GM21825 (cell line): Measurements from ENCODE around the gene UST.
"Not testable (repeated sequence)": the region's sequence is repeated elsewhere in the genome, so short reads cannot be mapped to it uniquely, and the experiment has no call there.

Source experiments
- ATAC-seq: cut with Tn5 transposase; IDR thresholded peaks from one replicate; pipeline ENCODE4 v1.9.1; 2021; ENCODE audit warnings: mild to moderate bottlenecking, moderate library complexity; ENCODE audit not compliant: unreplicated experiment

UST gene

DNA sequence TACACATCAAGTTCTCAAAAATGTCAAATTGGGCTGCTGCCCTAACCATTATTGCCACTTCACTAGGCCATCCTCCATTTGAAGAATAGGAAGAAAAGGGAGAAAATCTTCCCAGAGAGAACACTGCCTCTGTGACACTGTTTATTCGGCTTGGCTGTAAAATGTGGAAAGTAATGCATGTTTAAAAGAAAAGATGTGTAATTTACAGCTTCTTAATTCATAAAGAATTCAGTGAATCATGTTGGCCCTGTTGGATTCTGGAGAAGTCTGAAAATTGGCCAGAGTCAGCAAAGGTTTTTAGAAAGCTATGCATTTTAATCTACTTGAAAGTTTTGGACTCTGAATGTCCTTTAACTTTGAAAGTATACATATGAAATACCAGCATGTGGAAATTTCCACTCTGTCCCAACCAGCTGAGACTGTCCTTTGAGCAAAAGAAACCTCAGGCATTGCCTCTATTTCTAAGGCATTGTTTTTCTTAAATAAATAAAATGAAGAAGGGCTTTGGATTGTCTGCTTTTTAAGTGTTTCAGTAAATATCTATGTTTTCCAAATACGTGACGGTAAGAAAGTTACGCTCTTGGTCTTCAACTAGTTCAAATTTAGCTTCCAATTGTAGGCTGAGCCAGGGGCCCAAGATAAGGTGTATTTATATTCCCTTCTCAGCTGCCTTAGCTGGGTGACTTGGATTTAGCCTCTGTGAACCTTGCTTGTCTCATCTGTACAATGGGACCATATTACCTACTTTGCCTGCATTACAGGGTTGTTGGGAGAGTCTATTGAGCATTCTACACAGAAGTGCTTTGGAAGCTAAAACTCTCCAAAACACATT, 222.2 kb downstream of the UST start:
- ATAC-seq = no peak

DNA sequence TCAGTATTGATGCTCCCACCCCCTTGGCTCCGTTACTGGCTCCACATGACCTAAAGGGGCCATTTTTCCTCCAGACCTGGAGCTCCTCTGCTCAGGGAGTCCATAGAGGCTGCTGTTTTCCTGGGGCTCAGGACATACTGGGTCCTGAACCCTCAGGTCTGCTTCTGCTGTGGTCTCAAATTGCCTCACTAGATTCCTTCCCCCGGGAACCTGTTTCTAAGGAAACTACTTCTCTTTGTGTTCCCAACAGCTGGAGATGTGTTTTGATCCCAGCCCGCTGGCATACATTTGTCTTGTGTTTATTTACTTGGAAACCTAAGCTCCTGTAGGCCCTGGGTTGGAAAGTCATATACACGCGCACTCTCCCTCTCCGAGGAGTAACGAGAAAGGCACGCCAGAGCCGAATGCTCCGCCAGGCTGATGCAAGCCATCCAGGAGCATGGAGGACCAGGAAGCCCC, 222.8 kb downstream of the UST start:
- no peak for ATAC-seq

DNA sequence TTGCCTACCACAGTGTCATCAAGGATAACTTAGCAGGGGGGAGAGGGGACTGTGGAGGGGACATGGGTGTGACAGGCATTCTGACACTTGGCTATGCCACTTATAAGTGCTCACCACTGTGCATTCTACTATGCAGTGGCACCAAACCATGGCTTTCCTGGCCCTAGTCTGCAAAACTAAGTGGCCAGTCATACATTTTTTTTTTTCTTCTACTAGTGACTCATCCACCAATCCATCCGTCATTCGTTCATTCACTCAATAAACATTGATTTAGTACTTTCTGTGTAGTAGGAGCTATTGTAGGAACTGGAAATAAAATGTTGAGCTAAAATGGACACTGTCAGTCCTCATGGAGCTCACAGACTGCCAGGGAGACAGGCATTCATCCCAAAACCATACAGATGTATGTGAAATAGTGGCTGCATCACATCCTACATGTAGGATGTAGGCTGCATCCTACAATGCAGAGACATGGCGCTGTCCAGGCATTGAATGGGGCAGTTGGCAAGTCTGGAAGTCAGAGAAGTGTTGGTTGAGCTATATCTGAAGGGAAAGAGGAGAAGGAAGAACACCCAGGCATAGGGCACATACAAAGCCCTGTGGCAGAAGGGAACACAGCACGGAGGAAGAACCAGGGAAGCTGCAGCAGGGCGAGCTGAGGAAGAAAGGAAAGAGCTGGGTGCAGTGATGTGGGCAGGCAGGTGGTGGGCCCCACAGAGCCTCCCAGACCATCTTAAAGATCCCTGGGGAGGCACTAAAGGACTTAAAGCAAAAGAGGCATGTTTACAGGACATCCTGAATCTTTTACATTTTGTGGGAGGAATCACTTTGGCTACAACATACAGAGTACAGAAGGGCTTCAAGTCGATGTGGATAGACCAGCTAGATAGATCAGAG, 224.4 kb downstream of the UST start:
- ATAC-seq = no peak

DNA sequence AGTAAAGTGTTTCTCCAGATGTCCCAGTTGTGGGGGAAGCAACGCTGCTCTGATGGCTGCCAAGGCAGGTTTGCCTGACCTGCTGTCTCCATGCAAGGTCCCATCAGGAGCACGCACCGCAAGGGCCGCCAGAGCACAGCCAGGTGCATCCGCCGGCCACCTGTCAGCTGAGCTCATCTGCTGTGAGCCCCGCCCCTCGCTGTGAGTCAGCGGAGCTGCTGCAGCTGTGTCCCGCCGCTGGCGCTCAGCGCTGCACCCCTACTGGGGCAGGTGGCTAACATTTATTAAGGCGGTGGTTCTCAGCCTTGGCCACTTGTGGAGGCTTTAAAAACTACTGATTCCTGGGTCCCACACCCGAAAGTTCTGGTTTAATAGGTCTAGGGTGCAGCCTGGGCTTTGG, 225.7 kb downstream of the UST start:
- peak; percentile 79 for ATAC-seq

DNA sequence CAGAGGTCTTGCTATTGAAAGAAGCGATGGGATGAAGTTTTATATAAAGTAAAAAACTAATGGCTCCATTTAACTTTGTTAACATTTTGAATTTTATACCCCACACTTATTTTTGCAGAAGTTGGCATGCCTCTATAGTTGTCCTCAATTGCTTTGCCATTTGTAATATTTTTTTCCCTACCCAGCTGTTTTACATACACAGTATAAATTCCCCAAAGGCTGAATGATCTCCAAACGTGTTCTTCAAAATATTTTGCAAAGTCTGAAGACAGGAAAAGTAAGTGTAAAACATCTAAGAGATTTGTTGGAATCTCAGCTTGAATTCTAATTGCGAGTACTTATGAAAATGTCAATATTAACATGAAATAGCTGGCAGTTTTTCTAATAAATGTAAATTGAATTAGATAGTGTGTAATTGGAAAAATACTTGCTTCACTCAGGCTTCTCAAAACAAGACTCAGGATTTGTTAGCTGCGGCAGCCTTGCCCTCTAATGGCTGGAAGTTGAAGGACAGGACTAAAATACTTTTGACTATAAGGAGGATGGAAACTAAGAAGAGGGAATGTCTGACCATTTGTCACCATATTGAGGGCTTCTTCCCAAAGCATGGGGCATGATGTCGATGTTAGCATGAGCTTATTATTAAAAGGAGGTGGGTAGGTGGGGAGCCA, 226.8 kb downstream of the UST start:
- ATAC-seq = no peak

DNA sequence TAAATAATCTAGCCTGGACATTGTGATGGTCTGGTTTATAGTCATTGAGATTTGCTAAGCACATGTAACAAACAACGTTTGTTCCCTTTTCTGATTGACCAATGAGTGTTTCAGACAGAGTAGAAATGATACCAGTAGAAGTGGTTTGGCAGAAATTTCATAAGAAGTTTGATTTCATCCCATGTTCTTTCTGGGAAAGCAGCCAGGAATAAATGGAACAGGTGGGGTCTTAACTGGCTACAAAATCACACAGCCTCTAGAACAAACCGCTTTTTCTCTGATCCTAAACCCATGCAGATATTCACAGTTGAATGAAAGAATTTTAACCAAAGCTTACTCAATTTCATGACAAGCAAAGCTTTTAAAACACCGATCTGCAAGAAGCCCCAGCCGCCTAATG, 227.5 kb downstream of the UST start:
- ATAC-seq = no peak

DNA sequence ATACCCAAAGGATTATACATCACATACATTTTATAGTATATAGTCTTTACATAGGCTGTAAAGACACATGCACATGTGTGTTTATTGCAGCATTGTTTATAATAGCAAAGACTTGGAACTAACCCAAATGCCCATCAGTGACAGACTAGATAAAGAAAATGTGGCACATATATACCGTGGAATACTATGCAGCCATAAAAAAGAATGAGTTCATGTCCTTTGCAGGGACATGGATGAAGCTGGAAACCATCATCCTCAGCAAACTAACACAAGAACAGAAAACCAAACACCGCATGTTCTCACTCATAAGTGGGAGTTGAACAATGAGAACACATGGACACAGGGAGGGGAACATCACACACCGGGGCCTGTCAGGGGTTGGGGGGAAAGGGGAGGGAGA, 231.5 kb downstream of the UST start:
- ATAC-seq = not testable (repeated sequence)

DNA sequence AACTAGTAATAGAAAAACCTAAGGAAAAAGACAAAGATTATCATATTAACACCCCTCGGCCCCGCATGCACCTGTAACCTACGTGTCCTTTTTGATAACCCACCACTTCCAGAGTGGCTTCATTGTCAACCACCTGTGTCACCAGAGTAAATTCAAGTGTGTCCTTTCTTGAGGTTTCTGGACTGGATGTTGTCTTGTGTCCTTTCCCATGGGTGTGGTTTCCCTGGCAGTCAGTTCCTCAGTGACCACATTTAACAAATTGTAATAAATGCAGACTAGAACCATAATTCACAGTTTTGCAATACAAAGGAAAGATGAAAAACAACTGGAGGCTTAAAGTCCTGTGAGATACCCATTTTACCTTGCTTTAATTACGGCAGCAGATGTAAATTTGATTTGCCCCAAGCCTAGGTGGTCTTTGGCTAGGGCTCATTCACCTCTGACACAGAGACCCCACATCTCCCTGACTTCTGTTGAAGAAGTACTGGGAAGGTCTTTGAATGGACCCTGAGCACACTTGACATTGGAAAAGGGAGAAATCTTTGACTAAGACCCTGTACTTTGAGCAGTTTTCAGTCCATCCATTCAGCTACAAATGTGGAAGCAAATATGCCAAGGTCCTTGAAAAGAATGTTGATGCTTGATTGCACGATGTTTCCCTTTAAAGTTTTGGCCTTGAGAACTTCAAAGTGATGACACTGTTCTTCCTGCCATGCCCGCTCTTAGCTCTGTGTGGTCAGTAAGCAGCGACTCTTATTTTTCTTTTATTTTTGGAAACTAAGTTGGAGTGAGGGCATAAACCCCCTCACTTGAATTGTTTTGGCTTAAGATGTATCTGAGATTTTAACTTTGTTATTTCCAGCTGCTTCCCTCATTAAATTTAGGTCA, 232.4 kb downstream of the UST start:
- no peak for ATAC-seq

DNA sequence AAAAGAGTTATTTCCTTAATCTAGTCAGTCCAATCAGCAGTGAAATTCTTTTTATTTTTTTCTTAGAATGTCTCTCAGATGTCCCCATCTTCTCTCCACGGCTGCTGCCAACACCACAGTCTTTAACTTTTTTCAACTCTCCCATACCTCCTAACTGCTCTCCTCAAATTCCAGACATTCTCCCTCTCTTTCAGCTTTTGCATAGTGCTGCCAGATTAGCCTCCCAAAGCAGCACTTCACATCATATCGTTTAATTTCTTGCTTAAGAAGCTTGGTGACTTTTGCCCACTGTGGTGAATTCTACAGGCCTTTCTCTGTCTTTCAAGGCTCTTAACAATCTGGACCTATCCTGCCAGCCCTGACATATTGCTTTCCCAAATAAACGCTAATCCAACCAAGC, 233.4 kb downstream of the UST start:
- ATAC-seq = no peak

DNA sequence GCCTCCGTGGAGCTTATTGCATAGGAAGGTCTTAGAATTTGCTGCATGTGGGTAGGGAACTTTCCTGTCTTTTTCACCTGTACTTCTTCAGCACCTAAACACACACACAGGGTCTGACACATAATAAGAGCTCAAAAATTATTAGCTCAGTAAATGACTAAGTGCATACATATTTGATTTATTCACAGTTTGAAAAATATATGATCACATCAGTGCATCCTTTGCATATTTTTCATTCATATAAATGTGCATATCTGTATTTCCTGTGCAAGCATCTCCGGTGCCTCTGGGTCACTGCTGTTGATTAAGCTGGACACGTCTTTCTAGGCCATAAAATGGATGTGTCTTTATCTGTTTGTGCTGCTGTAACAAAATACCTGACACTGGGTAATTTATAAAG, 234.7 kb downstream of the UST start:
- ATAC-seq = no peak

DNA sequence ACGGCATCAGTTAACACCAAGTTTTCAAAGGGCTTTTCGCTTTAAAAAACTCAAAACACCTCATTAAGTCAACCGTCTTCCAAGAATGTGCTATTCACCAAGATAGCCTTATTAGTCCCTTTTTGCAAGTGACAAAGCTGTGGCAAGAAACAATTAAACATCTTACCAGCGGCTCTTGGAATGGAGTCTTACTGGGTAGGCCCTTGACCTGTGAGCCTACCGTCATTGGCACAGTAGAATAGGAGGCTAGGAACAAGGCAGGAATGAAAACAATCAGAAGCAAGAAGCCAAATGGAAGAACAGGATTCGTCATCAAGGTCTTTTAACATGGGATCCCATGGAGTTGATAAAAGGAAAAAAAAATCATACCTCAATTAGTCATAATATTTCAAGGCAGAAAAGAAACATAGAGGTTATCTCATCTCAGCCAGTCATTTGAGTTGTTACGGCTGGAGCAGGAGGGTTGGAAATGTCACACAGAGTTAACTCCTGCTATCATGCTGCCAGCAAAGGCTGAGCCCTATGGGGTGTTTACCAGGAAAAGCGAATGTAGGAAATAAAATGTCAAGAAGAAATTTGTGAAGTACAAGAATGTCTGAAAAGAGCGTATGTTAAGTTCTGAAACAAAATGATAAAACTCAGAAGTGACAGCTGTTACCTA, 236.4 kb downstream of the UST start:
- no peak for ATAC-seq

DNA sequence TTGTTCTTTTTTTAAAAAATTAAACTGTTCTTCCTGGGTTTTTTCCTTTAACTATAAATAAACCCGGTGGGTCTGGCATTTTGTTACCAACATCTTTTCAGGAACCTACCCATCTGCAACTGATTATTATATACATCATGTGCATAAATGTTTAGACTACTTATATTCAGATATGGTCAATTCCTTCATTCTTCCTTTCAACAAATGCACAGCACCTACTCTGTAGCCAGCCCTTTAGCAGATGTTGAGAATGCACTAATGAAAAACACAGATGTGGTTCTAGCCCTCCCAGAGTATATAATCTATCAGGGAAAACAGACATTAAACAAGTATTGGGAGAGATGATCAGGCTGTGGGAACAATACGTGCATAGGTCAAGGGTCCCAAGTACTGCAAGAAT, 237.1 kb downstream of the UST start:
- ATAC-seq = no peak

DNA sequence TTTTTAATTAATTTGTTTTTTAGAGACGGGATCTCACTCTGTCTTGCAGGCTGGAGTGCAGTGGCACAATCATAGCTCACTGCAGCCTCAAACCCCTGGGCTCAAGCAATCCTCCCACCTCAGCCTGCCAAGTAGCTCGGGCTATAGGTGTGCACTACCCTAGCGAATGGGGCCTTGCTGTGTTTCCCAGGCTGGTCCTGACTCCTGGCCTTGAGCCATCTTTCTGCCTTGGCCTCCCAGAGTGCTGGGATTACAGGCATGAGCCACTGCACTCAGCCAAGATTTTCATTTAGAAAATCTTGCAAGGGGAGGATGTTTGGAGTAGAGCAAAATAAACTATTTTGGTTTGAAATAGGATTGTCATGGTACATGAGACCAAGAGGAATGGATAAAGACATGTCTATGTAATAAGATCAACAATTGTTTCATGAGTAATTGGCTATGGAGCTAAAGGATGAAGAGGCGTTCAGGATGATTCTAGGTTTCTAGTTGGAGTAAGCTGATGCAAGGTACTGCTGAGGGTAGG, 237.8 kb downstream of the UST start:
- no peak for ATAC-seq

DNA sequence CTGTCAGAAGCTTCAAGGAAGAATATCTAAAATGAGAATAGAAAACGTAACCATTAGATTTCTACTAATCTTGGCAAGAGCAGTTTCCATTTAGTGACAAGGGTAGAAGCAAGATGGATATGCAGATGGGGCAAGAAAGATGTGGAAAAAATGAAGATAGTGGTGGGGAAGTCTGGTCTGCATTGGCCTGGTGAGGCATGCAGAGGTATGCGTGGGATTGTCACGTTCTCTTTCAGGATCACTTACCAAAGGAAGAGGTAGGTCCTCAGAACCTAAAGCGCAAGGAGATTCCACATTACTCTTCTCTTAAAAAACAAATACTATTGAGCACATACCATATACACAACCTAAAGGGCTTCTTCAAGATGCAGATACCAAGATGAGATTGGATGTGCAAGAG, 238.7 kb downstream of the UST start:
- ATAC-seq = no peak

DNA sequence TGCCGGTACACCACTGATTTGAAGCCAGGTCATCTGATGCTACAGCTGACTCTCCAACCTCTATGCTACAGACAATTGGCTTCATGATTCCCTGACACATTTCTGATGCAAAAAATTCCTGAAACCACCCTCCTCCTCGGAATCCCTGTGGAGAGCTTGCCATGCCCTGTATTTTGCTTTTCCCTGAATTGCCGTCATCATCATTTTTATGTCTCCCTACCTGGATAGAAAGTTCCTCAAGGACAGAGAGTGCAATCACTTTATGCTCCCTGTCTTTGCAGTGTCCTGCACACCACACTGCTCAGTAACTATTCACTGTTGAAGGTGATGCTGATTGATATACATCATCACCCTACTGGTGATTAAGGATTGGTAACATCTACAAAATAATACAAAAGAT, 239.8 kb downstream of the UST start:
- ATAC-seq = no peak

DNA sequence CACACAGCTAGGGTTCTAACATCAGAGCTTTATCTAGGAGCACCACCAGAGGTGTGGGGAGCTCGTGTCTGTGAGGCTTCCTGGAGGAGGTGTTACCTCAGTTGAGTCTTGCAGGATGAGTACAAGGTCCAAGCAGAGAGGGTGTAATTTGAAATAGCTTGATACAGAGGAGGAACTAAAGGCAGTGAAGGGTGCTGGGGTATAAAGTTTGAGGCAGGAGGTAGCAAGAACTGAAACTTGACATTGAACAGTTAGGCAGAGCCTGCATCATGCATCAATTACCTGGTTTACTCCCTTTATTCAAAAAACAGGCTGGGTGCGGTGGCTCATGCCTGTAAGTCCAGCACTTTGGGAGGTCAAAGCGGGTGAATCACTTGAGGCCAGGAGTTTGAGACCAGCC, 241.2 kb downstream of the UST start:
- ATAC-seq = no peak

DNA sequence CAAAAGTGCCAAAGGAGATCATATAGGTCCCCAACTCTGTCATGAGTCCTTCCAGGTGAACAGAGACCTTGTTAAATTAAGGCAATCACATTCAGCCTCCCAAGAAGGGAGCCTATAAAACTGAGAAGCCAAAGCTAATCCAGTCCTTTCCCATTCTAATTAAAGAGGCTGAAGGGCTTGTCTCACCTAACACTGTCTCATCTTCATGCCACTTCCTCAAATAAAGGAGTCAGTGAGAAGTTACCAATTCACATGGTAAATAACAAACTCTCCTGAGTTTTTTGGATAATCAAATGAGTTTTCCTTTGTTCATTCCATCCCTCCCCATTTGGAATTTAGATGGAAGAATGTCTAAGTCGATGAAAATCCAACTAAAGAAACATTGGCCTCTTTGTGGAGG, 242.8 kb downstream of the UST start:
- ATAC-seq = no peak

DNA sequence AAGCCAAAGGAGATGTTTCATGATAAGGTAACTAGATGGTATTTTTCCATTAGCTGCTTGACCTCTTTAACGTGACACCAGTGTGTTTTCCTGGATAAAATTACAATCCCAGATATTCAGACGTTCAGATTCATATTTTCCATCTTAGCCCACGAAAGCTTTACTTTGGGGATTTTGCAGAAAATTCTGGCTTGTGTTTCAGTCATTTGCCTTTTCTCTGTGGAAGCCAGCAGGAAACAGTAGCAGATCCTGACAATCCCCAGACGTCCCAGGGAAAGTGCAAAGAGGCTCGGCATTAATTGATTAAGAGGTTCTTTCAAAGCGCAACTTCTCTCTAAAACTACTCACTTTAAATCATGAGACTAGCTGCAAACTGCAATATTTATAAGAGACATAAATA, 243.6 kb downstream of the UST start:
- ATAC-seq = no peak

DNA sequence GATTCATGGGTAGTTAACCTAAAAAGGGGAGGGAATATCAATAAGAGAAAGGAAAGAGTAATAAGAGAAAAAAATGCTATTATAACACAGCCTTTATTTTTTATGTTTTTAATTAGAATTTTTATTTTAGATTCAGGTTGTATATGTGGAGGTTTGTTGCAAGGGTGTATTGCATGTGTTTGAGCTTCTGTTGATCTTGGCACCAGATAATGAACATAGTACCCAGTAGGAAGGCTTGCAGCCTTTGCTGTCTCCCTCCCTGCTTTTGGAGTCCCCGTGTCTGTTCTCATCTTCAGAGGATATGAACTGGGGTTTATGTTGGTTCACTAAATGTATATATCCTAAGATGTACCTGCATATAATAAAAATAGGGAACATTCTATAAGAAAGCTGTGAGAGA, 250.0 kb downstream of the UST start:
- no peak for ATAC-seq

DNA sequence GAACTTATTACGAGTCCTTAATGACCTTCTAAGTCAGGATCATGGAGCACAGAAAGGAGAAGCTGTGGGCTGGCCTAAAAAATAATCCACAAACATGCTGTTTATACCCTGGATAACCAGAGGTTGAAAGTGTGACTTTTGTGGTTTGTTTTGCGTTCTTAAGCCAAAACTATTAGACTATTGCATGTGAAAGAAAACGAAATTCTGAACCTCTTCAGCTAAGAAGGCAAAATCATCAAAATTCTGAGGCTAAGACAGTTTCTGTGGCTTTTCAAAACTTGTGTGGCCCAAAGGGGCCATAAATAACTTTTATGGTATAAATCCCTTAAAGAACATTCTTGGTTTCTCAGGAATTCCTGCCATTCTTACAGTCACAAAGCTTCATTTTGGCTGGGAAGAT, 251.0 kb downstream of the UST start:
- ATAC-seq = no peak
